Thyroid gland (tissue), 4 donors: ENCODE results near the gene TMIGD3.

ENCODE experiments used
- CTCF ChIP-seq, 6 experiments: fragments of 200-600 bp in 3 of 6; fragments of 450-650 bp in 3 of 6; sonication (generic) in 3 of 6; IDR thresholded peaks; one replicate each; pipeline ENCODE4 v1.5.1; 2016 to 2019; ENCODE audit warnings: antibody characterized with exemption in 6 of 6, mild to moderate bottlenecking in 2 of 6, inconsistent platforms in 1 of 6, moderate library complexity in 1 of 6
- POLR2A ChIP-seq, 2 donors: fragments of 450-650 bp; IDR thresholded peaks; one replicate each; pipeline ENCODE4 v1.6.1; 2017; ENCODE audit warnings: antibody characterized with exemption in 2 of 2, mild to moderate bottlenecking in 2 of 2, moderate library complexity in 1 of 2

GRCh38 chr1:111553196-111553595, 49.8 kb upstream of the TMIGD3 start:
- TF ChIP-seq POLR2A (IDR thresholded peaks at IDR 0.05) (no peak), CTCF (IDR thresholded peaks at IDR 0.05) (no peak)
